ENCODE results near the gene GFPT1.

GRCh38 chr2:69372767-69373166 is 14.3 kb downstream of the GFPT1 start:
- no peak for TF ChIP-seq CTCF (IDR thresholded peaks at IDR 0.05)
- TF ChIP-seq EP300 (IDR thresholded peaks at IDR 0.05), result no peak
- TF ChIP-seq POLR2AphosphoS5 (IDR thresholded peaks at IDR 0.05), result no peak
